ENCODE measurements around the gene OSBPL8.

- TF ChIP-seq POLR2A (IDR thresholded peaks at IDR 0.05) (no peak), CTCF (IDR thresholded peaks at IDR 0.05 in 4 of 5, conservative IDR thresholded peaks at IDR 0.05 in 1 of 5) (no peak)
Measured at GRCh38 chr12:76470028-76470939, 89.3 kb downstream of the OSBPL8 start.
